ENCODE results near the gene RAG1. TPM values are rescaled to one million over a fixed set of nuclear protein-coding genes. Genes with fewer than 3 reads are reported as not detected.

RAG1 gene
- total RNA-seq, 2 experiments from 2014 or later, result not detected

DNA sequence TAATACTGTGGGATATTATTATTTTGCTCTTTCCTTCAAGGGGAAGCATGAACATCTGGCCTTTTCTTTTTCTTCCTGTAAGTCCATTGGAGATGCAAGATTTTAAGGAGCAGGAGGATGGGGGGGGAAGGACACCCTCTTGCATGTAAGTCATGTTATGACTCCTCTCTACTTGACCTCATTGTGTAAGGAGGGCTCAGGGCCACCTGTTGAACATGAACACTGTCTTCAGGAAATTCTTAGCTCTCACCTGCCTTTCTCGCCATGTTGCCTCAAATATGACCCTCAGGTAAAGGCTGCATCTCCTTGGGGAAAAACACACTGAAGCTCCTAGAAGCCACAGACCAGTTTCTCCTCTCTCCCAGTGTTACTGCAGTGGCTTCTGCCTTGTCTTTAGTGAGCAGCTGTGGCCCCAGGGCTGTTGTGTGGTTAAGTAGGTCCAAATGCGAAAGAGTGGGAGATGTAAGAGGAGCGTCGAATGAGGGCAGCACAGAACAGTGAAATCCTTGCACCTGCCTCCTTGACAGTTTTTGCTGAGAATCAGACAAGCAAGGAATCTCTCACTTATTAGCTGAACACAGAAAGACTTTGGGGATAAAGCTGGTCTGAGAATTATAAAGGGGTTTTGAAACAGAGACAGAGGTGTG lies 1.3 kb upstream of the RAG1 start:
- H3K36me3 ChIP-seq (ENCODE audit: insufficient read depth, low read length), result no peaks in the 10 kb centered on the region

DNA sequence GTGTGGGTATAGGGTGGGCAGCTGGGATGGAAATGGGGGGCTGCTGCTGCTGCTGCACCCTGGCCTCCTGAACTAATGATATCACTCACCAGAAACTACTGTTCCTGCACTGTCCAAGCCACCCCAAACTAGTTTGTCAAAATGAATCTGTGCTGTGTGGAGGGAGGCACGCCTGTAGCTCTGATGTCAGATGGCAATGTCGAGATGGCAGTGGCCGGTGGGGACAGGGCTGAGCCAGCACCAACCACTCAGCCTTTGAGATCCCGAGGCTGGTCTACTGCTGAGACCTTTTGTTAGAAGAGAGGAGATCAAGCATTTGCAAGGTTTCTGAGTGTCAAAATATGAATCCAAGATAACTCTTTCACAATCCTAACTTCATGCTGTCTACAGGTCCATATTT lies 1.3 kb downstream of the RAG1 start:
- H3K9me3 ChIP-seq (ENCODE audit: low read length), result no peaks in the 10 kb centered on the region
- intact Hi-C loops (cut with micrococcal nuclease; ENCODE audit: unreplicated experiment), result loop anchor here (5.0 kb wide), 1 partner anchor 103 kb away; no protein-coding TSS in a partner anchor
- H3K9me2 ChIP-seq (ENCODE audit: insufficient read depth, low read length), result no peaks in the 10 kb centered on the region
- H3K4me1 ChIP-seq (ENCODE audit: insufficient read depth, low read length, poor library complexity, severe bottlenecking), result no peaks in the 10 kb centered on the region
- no peaks in the 10 kb centered on the region for H3K79me2 ChIP-seq (ENCODE audit: insufficient read depth, low read depth, low read length)
- ChIA-PET CTCF (ENCODE audit: unreplicated experiment) (no interaction called here), POLR2A (no interaction called here)
- H4K20me1 ChIP-seq (ENCODE audit: insufficient read depth, low read length), result no peaks in the 10 kb centered on the region
- no peak overlapping the region for H3K27ac ChIP-seq (ENCODE audit: low read depth, low read length, poor library complexity, severe bottlenecking)
- TF ChIP-seq EZH2phosphoT487 (IDR thresholded peaks at IDR 0.05; ENCODE audit: borderline replicate concordance, low read depth, low read length), result no peak
- TF ChIP-seq, protein P1, sequence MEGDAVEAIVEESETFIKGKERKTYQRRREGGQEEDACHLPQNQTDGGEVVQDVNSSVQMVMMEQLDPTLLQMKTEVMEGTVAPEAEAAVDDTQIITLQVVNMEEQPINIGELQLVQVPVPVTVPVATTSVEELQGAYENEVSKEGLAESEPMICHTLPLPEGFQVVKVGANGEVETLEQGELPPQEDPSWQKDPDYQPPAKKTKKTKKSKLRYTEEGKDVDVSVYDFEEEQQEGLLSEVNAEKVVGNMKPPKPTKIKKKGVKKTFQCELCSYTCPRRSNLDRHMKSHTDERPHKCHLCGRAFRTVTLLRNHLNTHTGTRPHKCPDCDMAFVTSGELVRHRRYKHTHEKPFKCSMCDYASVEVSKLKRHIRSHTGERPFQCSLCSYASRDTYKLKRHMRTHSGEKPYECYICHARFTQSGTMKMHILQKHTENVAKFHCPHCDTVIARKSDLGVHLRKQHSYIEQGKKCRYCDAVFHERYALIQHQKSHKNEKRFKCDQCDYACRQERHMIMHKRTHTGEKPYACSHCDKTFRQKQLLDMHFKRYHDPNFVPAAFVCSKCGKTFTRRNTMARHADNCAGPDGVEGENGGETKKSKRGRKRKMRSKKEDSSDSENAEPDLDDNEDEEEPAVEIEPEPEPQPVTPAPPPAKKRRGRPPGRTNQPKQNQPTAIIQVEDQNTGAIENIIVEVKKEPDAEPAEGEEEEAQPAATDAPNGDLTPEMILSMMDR (conservative IDR thresholded peaks at IDR 0.05; ENCODE audit: low read length), result no peak
- no peak overlapping the region for H2AFZ ChIP-seq (ENCODE audit: low read length)
- H3K4me3 ChIP-seq (ENCODE audit: low read depth, low read length, poor library complexity, severe bottlenecking), result no peak overlapping the region
- H3K36me3 ChIP-seq (ENCODE audit: insufficient read depth, low read length), result no peaks in the 10 kb centered on the region
- H3K4me2 ChIP-seq (ENCODE audit: low read length), result no peak overlapping the region
- BruUV-seq (replicated peaks), result no TSS peak
- DNase-seq (ENCODE audit: low spot score), result no peak

More for the DNA sequence above, 1.3 kb upstream of the RAG1 start:
- BruUV-seq (replicated peaks), result no TSS peak
- Histone ChIP-seq H3K79me2 (ENCODE audit: insufficient read depth, low read depth, low read length) (no peaks in the 10 kb centered on the region), H3K9me3 (ENCODE audit: low read length) (no peaks in the 10 kb centered on the region), H3K9me2 (ENCODE audit: insufficient read depth, low read length) (no peaks in the 10 kb centered on the region), H3K4me3 (ENCODE audit: low read depth, low read length, poor library complexity, severe bottlenecking) (no peak overlapping the region), H2AFZ (ENCODE audit: low read length) (no peak overlapping the region), H3K4me1 (ENCODE audit: insufficient read depth, low read length, poor library complexity, severe bottlenecking) (no peaks in the 10 kb centered on the region), H3K4me2 (ENCODE audit: low read length) (no peak overlapping the region), H3K27ac (ENCODE audit: low read depth, low read length, poor library complexity, severe bottlenecking) (no peak overlapping the region), H4K20me1 (ENCODE audit: insufficient read depth, low read length) (no peaks in the 10 kb centered on the region)
- DNase-seq (ENCODE audit: low spot score), result no peak
- POLR2A ChIA-PET, result no interaction called here
- intact Hi-C loops (cut with micrococcal nuclease; ENCODE audit: unreplicated experiment), result loop anchor here (5.0 kb wide), 1 partner anchor 106 kb away; no protein-coding TSS in a partner anchor
- CTCF ChIA-PET (ENCODE audit: unreplicated experiment), result no interaction called here
- TF ChIP-seq, protein P1 (conservative IDR thresholded peaks at IDR 0.05; ENCODE audit: low read length), result no peak
- no peak for TF ChIP-seq EZH2phosphoT487 (IDR thresholded peaks at IDR 0.05; ENCODE audit: borderline replicate concordance, low read depth, low read length)

DNA sequence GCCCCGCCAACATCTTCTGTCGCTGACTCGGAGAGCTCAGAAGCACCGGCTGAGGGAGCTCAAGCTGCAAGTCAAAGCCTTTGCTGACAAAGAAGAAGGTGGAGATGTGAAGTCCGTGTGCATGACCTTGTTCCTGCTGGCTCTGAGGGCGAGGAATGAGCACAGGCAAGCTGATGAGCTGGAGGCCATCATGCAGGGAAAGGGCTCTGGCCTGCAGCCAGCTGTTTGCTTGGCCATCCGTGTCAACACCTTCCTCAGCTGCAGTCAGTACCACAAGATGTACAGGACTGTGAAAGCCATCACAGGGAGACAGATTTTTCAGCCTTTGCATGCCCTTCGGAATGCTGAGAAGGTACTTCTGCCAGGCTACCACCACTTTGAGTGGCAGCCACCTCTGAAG lies 6.7 kb downstream of the RAG1 start:
- ChIA-PET POLR2A (no interaction called here), CTCF (ENCODE audit: unreplicated experiment) (no interaction called here)
- Histone ChIP-seq H3K9me3 (ENCODE audit: low read length) (no peaks in the 10 kb centered on the region), H2AFZ (ENCODE audit: low read length) (no peak overlapping the region), H3K79me2 (ENCODE audit: insufficient read depth, low read depth, low read length) (no peaks in the 10 kb centered on the region), H3K36me3 (ENCODE audit: insufficient read depth, low read length) (no peaks in the 10 kb centered on the region), H3K4me3 (ENCODE audit: low read depth, low read length, poor library complexity, severe bottlenecking) (no peak overlapping the region), H3K27ac (ENCODE audit: low read depth, low read length, poor library complexity, severe bottlenecking) (no peak overlapping the region), H3K4me1 (ENCODE audit: insufficient read depth, low read length, poor library complexity, severe bottlenecking) (no peaks in the 10 kb centered on the region), H3K4me2 (ENCODE audit: low read length) (no peak overlapping the region), H3K9me2 (ENCODE audit: insufficient read depth, low read length) (no peaks in the 10 kb centered on the region), H4K20me1 (ENCODE audit: insufficient read depth, low read length) (no peaks in the 10 kb centered on the region)
- BruUV-seq (replicated peaks), result no TSS peak
- intact Hi-C loops (cut with micrococcal nuclease; ENCODE audit: unreplicated experiment), result no loop called here
- no peak for DNase-seq (ENCODE audit: low spot score)
- TF ChIP-seq, protein P1 (conservative IDR thresholded peaks at IDR 0.05; ENCODE audit: low read length), result no peak
- no peak for TF ChIP-seq EZH2phosphoT487 (IDR thresholded peaks at IDR 0.05; ENCODE audit: borderline replicate concordance, low read depth, low read length)

Data from OCI-LY7 (cell line).